ENCODE results near the gene ESAM.

- TF ChIP-seq, protein P1, sequence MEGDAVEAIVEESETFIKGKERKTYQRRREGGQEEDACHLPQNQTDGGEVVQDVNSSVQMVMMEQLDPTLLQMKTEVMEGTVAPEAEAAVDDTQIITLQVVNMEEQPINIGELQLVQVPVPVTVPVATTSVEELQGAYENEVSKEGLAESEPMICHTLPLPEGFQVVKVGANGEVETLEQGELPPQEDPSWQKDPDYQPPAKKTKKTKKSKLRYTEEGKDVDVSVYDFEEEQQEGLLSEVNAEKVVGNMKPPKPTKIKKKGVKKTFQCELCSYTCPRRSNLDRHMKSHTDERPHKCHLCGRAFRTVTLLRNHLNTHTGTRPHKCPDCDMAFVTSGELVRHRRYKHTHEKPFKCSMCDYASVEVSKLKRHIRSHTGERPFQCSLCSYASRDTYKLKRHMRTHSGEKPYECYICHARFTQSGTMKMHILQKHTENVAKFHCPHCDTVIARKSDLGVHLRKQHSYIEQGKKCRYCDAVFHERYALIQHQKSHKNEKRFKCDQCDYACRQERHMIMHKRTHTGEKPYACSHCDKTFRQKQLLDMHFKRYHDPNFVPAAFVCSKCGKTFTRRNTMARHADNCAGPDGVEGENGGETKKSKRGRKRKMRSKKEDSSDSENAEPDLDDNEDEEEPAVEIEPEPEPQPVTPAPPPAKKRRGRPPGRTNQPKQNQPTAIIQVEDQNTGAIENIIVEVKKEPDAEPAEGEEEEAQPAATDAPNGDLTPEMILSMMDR (IDR thresholded peaks at IDR 0.05) = no peak
- no peak for TF ChIP-seq POLR2AphosphoS5 (IDR thresholded peaks at IDR 0.05)
Measured at GRCh38 chr11:124753205-124753604, 8.9 kb downstream of the ESAM start.
